Measurements from ENCODE around the gene PRR20G.

GRCh38 chr3:127273206-127273605 lies 14.6 kb downstream of the PRR20G start:
- TF ChIP-seq, protein P1, sequence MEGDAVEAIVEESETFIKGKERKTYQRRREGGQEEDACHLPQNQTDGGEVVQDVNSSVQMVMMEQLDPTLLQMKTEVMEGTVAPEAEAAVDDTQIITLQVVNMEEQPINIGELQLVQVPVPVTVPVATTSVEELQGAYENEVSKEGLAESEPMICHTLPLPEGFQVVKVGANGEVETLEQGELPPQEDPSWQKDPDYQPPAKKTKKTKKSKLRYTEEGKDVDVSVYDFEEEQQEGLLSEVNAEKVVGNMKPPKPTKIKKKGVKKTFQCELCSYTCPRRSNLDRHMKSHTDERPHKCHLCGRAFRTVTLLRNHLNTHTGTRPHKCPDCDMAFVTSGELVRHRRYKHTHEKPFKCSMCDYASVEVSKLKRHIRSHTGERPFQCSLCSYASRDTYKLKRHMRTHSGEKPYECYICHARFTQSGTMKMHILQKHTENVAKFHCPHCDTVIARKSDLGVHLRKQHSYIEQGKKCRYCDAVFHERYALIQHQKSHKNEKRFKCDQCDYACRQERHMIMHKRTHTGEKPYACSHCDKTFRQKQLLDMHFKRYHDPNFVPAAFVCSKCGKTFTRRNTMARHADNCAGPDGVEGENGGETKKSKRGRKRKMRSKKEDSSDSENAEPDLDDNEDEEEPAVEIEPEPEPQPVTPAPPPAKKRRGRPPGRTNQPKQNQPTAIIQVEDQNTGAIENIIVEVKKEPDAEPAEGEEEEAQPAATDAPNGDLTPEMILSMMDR (IDR thresholded peaks at IDR 0.05), result no peak
- no peak for TF ChIP-seq POLR2A (IDR thresholded peaks at IDR 0.05)
